RPMI7951 (cell line): ENCODE results near the gene TAF3. TPM values are rescaled to one million over a fixed set of nuclear protein-coding genes. Genes with fewer than 3 reads are reported as not detected.
A peak's percentile ranks its signal among the peaks of the same experiment; 100 is the strongest.

Experiments used
- DNase-seq: peaks from one replicate; pipeline ENCODE4 v3.0.0-alpha.2; 2012; ENCODE audit warnings: low read depth
- total RNA-seq: library from RNA; depleted of rRNA; stranded (reverse); fragments of >200 nt; shearing (Covaris generic); gene quantifications from 2 replicates; pipeline ENCODE4 v1.2.3, GENCODE V29; 2014

The TAF3 gene
- total RNA-seq, 1 experiment from 2014 or later, result 2.5 TPM

- no peak for DNase-seq
Measured at GRCh38 chr10:7881119-7881518, 62.8 kb downstream of the TAF3 start.

GRCh38 chr10:7886056-7886455 lies 67.8 kb downstream of the TAF3 start:
- DNase-seq, result no peak

GRCh38 chr10:7887174-7887816 lies 69.0 kb downstream of the TAF3 start:
- DNase-seq, result peak; percentile 29

- DNase-seq, result no peak
Measured at GRCh38 chr10:7889947-7890542, 71.7 kb downstream of the TAF3 start.

GRCh38 chr10:7890781-7891180 lies 72.5 kb downstream of the TAF3 start:
- no peak for DNase-seq

GRCh38 chr10:7891634-7892033 lies 73.3 kb downstream of the TAF3 start:
- no peak for DNase-seq

GRCh38 chr10:7892146-7892545 lies 73.8 kb downstream of the TAF3 start:
- no peak for DNase-seq

- no peak for DNase-seq
Measured at GRCh38 chr10:7895699-7896090, 77.4 kb downstream of the TAF3 start.

GRCh38 chr10:7896297-7896696 lies 78.0 kb downstream of the TAF3 start:
- DNase-seq, result no peak

GRCh38 chr10:7901256-7901655 lies 83.0 kb downstream of the TAF3 start:
- DNase-seq, result no peak

GRCh38 chr10:7902413-7902812 lies 84.1 kb downstream of the TAF3 start:
- no peak for DNase-seq

- DNase-seq, result no peak
Measured at GRCh38 chr10:7903851-7904250, 85.5 kb downstream of the TAF3 start.

- no peak for DNase-seq
Measured at GRCh38 chr10:7906128-7906527, 87.8 kb downstream of the TAF3 start.

GRCh38 chr10:7908541-7909210 lies 90.4 kb downstream of the TAF3 start:
- DNase-seq, result no peak

- no peak for DNase-seq
Measured at GRCh38 chr10:7913126-7913872, 95.0 kb downstream of the TAF3 start.

- peak; percentile 20 for DNase-seq
Measured at GRCh38 chr10:7915923-7916536, 97.7 kb downstream of the TAF3 start.

- no peak for DNase-seq
Measured at GRCh38 chr10:7917736-7918135, 99.4 kb downstream of the TAF3 start.

- no peak for DNase-seq
Measured at GRCh38 chr10:7922707-7923106, 104.4 kb downstream of the TAF3 start.

GRCh38 chr10:7928536-7928935 lies 110.2 kb downstream of the TAF3 start:
- DNase-seq, result no peak

GRCh38 chr10:7932301-7933036 lies 114.2 kb downstream of the TAF3 start:
- no peak for DNase-seq

- no peak for DNase-seq
Measured at GRCh38 chr10:7933262-7933661, 115.0 kb downstream of the TAF3 start.
